Measurements from ENCODE around the gene ST6GALNAC3. TPM values are rescaled to one million over a fixed set of nuclear protein-coding genes. Genes with fewer than 3 reads are reported as not detected.

ST6GALNAC3 gene
- total RNA-seq, 1 experiment from 2014 or later = 0.03 TPM

GRCh38 chr1:76141929-76142328 is 67.4 kb downstream of the ST6GALNAC3 start:
- intact Hi-C loops (cut with micrococcal nuclease; ENCODE audit: unreplicated experiment) (loop anchor here (10.0 kb wide), 1 partner anchor 147 kb away; no protein-coding TSS in a partner anchor), in situ Hi-C loops (cut with HindIII; ENCODE audit: low pct_unique_long_range_greater_than_20kb, low sequenced_read_pairs) (no loop called here)
- ChIA-PET POLR2A (no interaction called here), CTCF (no interaction called here)
- Histone ChIP-seq H3K9me3 (ENCODE audit: control insufficient read depth, insufficient read depth, low read depth, low read length) (no peaks in the 10 kb centered on the region), H3K4me3 (ENCODE audit: low read depth in 2 of 2, low read length in 2 of 2) (no peak overlapping the region), H3K27me3 (ENCODE audit: control insufficient read depth, insufficient read depth, low read length) (peaks cover 6% of the 10 kb centered on the region; the same call in 1 of the 2 replicates), H3K4me1 (ENCODE audit: control insufficient read depth, insufficient read depth, low read length) (no peaks in the 10 kb centered on the region), H3K36me3 (ENCODE audit: control insufficient read depth, insufficient read depth, low read length) (no peaks in the 10 kb centered on the region), H3K27ac (ENCODE audit: low read length) (no peak overlapping the region)
- no peak for DNase-seq (ENCODE audit: low read depth, low spot score)
- BruUV-seq (replicated peaks) = no TSS peak
- TF ChIP-seq, protein P1, sequence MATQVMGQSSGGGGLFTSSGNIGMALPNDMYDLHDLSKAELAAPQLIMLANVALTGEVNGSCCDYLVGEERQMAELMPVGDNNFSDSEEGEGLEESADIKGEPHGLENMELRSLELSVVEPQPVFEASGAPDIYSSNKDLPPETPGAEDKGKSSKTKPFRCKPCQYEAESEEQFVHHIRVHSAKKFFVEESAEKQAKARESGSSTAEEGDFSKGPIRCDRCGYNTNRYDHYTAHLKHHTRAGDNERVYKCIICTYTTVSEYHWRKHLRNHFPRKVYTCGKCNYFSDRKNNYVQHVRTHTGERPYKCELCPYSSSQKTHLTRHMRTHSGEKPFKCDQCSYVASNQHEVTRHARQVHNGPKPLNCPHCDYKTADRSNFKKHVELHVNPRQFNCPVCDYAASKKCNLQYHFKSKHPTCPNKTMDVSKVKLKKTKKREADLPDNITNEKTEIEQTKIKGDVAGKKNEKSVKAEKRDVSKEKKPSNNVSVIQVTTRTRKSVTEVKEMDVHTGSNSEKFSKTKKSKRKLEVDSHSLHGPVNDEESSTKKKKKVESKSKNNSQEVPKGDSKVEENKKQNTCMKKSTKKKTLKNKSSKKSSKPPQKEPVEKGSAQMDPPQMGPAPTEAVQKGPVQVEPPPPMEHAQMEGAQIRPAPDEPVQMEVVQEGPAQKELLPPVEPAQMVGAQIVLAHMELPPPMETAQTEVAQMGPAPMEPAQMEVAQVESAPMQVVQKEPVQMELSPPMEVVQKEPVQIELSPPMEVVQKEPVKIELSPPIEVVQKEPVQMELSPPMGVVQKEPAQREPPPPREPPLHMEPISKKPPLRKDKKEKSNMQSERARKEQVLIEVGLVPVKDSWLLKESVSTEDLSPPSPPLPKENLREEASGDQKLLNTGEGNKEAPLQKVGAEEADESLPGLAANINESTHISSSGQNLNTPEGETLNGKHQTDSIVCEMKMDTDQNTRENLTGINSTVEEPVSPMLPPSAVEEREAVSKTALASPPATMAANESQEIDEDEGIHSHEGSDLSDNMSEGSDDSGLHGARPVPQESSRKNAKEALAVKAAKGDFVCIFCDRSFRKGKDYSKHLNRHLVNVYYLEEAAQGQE (IDR thresholded peaks at IDR 0.05; ENCODE audit: insufficient read depth in 1 of 2, low read depth in 2 of 2, low read length in 1 of 2) = no peak
- TF ChIP-seq POLR2AphosphoS5 (IDR thresholded peaks at IDR 0.05; ENCODE audit: low read depth, low read length) = no peak
- no peak for TF ChIP-seq SIN3A (IDR thresholded peaks at IDR 0.05; ENCODE audit: borderline replicate concordance, insufficient read depth, low read depth, low read length)
- TF ChIP-seq, protein P2, sequence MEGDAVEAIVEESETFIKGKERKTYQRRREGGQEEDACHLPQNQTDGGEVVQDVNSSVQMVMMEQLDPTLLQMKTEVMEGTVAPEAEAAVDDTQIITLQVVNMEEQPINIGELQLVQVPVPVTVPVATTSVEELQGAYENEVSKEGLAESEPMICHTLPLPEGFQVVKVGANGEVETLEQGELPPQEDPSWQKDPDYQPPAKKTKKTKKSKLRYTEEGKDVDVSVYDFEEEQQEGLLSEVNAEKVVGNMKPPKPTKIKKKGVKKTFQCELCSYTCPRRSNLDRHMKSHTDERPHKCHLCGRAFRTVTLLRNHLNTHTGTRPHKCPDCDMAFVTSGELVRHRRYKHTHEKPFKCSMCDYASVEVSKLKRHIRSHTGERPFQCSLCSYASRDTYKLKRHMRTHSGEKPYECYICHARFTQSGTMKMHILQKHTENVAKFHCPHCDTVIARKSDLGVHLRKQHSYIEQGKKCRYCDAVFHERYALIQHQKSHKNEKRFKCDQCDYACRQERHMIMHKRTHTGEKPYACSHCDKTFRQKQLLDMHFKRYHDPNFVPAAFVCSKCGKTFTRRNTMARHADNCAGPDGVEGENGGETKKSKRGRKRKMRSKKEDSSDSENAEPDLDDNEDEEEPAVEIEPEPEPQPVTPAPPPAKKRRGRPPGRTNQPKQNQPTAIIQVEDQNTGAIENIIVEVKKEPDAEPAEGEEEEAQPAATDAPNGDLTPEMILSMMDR (IDR thresholded peaks at IDR 0.05) = no peak
- TF ChIP-seq TCF7L2 (IDR thresholded peaks at IDR 0.05; ENCODE audit: low read depth, low read length) = no peak
- no peak for ATAC-seq

DNA sequence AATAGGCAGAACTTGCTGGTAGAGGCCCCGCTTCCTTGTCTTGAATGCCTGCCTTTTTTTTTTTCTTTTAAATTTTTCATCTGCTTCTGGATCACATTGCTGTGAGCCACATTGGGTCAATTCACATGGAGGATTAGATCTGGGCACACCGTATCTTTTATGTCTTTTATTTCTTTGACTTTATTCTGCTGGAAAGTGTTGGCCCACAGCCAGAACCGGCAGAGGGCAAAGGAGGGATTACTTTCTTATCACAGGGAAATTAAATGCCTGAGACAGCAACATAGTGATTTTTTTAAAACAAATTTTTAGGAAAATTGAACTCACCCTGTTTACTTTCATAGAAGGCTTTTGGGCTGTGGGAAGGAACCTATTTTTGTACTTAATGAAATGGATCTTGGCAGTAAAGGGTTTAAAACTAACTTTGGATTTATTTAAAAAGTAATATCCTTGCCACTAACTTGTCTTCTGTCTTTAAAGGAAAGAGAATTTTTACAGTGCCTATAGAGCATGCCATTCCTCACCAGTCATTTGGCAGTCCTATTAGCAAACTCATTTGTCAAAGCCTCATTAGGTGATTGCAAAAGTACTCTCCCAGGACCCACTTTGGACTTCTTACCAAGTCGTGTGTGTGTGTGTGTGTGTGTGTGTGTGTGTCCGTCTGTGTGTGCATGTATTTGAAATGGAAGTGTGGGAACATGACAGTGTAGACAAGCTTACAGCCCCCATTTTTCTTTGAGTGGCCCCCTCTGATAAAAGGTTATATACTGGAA is 68.4 kb downstream of the ST6GALNAC3 start:
- TF ChIP-seq TCF7L2 (IDR thresholded peaks at IDR 0.05; ENCODE audit: low read depth, low read length) = no peak
- TF ChIP-seq, protein P1 (IDR thresholded peaks at IDR 0.05; ENCODE audit: insufficient read depth in 1 of 2, low read depth in 2 of 2, low read length in 1 of 2) = no peak
- TF ChIP-seq SIN3A (IDR thresholded peaks at IDR 0.05; ENCODE audit: borderline replicate concordance, insufficient read depth, low read depth, low read length) = no peak
- TF ChIP-seq POLR2AphosphoS5 (IDR thresholded peaks at IDR 0.05; ENCODE audit: low read depth, low read length) = no peak
- TF ChIP-seq, protein P2 (IDR thresholded peaks at IDR 0.05) = no peak
- Histone ChIP-seq H3K4me3 (ENCODE audit: low read depth in 2 of 2, low read length in 2 of 2) (no peak overlapping the region), H3K9me3 (ENCODE audit: control insufficient read depth, insufficient read depth, low read depth, low read length) (no peaks in the 10 kb centered on the region), H3K27me3 (ENCODE audit: control insufficient read depth, insufficient read depth, low read length) (peaks cover 6% of the 10 kb centered on the region), H3K27ac (ENCODE audit: low read length) (no peak overlapping the region), H3K36me3 (ENCODE audit: control insufficient read depth, insufficient read depth, low read length) (no peaks in the 10 kb centered on the region), H3K4me1 (ENCODE audit: control insufficient read depth, insufficient read depth, low read length) (no peaks in the 10 kb centered on the region)
- intact Hi-C loops (cut with micrococcal nuclease; ENCODE audit: unreplicated experiment) = loop anchor here (10.0 kb wide), 1 partner anchor 148 kb away; no protein-coding TSS in a partner anchor
- POLR2A ChIA-PET = no interaction called here
- CTCF ChIA-PET = no interaction called here
- BruUV-seq (replicated peaks) = no TSS peak
- ATAC-seq = no peak
- no peak for DNase-seq (ENCODE audit: low read depth, low spot score)
- in situ Hi-C loops (cut with HindIII; ENCODE audit: low pct_unique_long_range_greater_than_20kb, low sequenced_read_pairs) = no loop called here
